GM19043 (cell line): ENCODE data around the gene TECR.
"Not testable (repeated sequence)": the region's sequence is repeated elsewhere in the genome, so short reads cannot be mapped to it uniquely, and the experiment has no call there.

ENCODE experiments used
- ATAC-seq: cut with Tn5 transposase; IDR thresholded peaks from one replicate; pipeline ENCODE4 v1.9.1; 2021; ENCODE audit warnings: low read depth; ENCODE audit not compliant: unreplicated experiment

Gene TECR

GRCh38 chr19:14580623-14581237, 51.3 kb downstream of the TECR start:
- ATAC-seq, result no peak

GRCh38 chr19:14582894-14583340, 53.5 kb downstream of the TECR start, which contains the start of gene CLEC17A:
Gene CLEC17A (plus strand): TSS chr19:14583084. CDS start chr19:14583161, 77 bp downstream.
- no peak for ATAC-seq

GRCh38 chr19:14584372-14584771, 55.0 kb downstream of the TECR start:
- ATAC-seq, result not testable (repeated sequence)

GRCh38 chr19:14585187-14585586, 55.8 kb downstream of the TECR start:
- ATAC-seq, result peak; percentile 70

GRCh38 chr19:14589433-14589832, 60.0 kb downstream of the TECR start:
- not testable (repeated sequence) for ATAC-seq

- ATAC-seq, result no peak
Observed at GRCh38 chr19:14595558-14595957, 66.2 kb downstream of the TECR start.

GRCh38 chr19:14599548-14600147, 70.3 kb downstream of the TECR start:
- no peak for ATAC-seq

GRCh38 chr19:14603990-14604387, 74.6 kb downstream of the TECR start:
- ATAC-seq, result peak; percentile 79

- ATAC-seq, result no peak
Observed at GRCh38 chr19:14606627-14607026, 77.2 kb downstream of the TECR start.

- no peak for ATAC-seq
Observed at GRCh38 chr19:14611051-14611450, 81.7 kb downstream of the TECR start.

GRCh38 chr19:14612242-14612641, 82.8 kb downstream of the TECR start:
- not testable (repeated sequence) for ATAC-seq

GRCh38 chr19:14612657-14613056, 83.3 kb downstream of the TECR start:
- ATAC-seq, result no peak

- not testable (repeated sequence) for ATAC-seq
Observed at GRCh38 chr19:14613399-14614098, 84.2 kb downstream of the TECR start.

GRCh38 chr19:14614099-14614412, 84.7 kb downstream of the TECR start:
- no peak for ATAC-seq
